A673 (cell line): ENCODE data around the gene STON1. TPM values are rescaled to one million over a fixed set of nuclear protein-coding genes. Genes with fewer than 3 reads are reported as not detected.

Experiments used
- BruUV-seq: library from RNA; stranded (reverse); fragments of 400-500 nt; replicated peaks from 2 replicates; lab custom pipeline; 2021; lab: Mats Ljungman, UMichigan
- CTCF ChIA-PET: fragments of 300-600 bp; sonication (Branson Sonifier 250); formaldehyde crosslinking; loops from one replicate; lab custom pipeline; 2022; ENCODE audit warnings: antibody characterized with exemption; lab: Charles Lee
- POLR2A ChIA-PET: fragments of 300-600 bp; sonication (Branson Sonifier 250); formaldehyde crosslinking; loops from one replicate; lab custom pipeline; 2022; ENCODE audit warnings: antibody characterized with exemption; ENCODE audit not compliant: low non-redundant PET; lab: Charles Lee
- DNase-seq: peaks from one replicate; pipeline ENCODE4 v3.0.0-alpha.2; 2015; ENCODE audit warnings: low spot score
- H3K27ac ChIP-seq: fragments of 200-600 bp; sonication (generic); 2 replicates; pipeline ENCODE4 v1.5.1; 2016; ENCODE audit warnings: mixed run types, low read depth, mild to moderate bottlenecking, mixed read lengths, antibody characterized with exemption, low read length; ENCODE audit not compliant: poor library complexity, severe bottlenecking
- H3K27me3 ChIP-seq: fragments of 200-600 bp; sonication (generic); replicated peaks from 2 replicates; pipeline ENCODE4 v1.6.1; 2017; ENCODE audit warnings: mixed run types, low read depth, mild to moderate bottlenecking, mixed read lengths, antibody characterized with exemption, low read length; ENCODE audit not compliant: insufficient read depth, poor library complexity
- H3K36me3 ChIP-seq: fragments of 200-600 bp; sonication (generic); 2 replicates; pipeline ENCODE4 v1.6.1; 2016; ENCODE audit warnings: mixed run types, mild to moderate bottlenecking, mixed read lengths, antibody characterized with exemption, low read length; ENCODE audit not compliant: insufficient read depth, poor library complexity, severe bottlenecking
- H3K4me1 ChIP-seq: fragments of 200-600 bp; sonication (generic); 2 replicates; pipeline ENCODE4 v1.6.1; 2017; ENCODE audit warnings: mixed run types, mild to moderate bottlenecking, mixed read lengths, antibody characterized with exemption, low read length; ENCODE audit not compliant: insufficient read depth, poor library complexity, severe bottlenecking
- H3K4me3 ChIP-seq: fragments of 200-600 bp; sonication (generic); 2 replicates; pipeline ENCODE4 v1.5.1; 2016; ENCODE audit warnings: low read depth, mixed run types, mild to moderate bottlenecking, mixed read lengths, low read length; ENCODE audit not compliant: poor library complexity, severe bottlenecking
- H3K9me3 ChIP-seq: fragments of 200-600 bp; sonication (generic); 2 replicates; pipeline ENCODE4 v1.6.1; 2016; ENCODE audit warnings: mixed run types, low read depth, mild to moderate bottlenecking, mixed read lengths, antibody characterized with exemption, low read length; ENCODE audit not compliant: poor library complexity, severe bottlenecking
- EZH2 ChIP-seq: fragments of 200-600 bp; sonication (generic); IDR thresholded peaks from 2 replicates; pipeline ENCODE4 v1.6.1; 2017; ENCODE audit warnings: borderline replicate concordance, low read depth, mild to moderate bottlenecking, mixed read lengths, antibody characterized with exemption, low read length; ENCODE audit not compliant: poor library complexity, severe bottlenecking
- intact Hi-C: fragments of 100-400 bp; cut with micrococcal nuclease; formaldehyde crosslinking; loops from one replicate; pipeline ENCODE4 v1.10.0; 2022; ENCODE audit not compliant: unreplicated experiment
- total RNA-seq: library from RNA; stranded (reverse); gene quantifications from 2 replicates; pipeline ENCODE4 v1.2.3, GENCODE V29; 2021
- TF ChIP-seq, protein P1 (sequence below): fragments of 300-800, 200-600 bp; sonication (generic); conservative IDR thresholded peaks from 2 replicates; pipeline ENCODE4 v1.5.1; 2017; ENCODE audit warnings: low read depth, mild to moderate bottlenecking, antibody characterized with exemption, low read length, moderate library complexity, mixed read lengths

STON1 gene
- total RNA-seq, 1 experiment from 2014 or later, result 1.1 TPM

DNA sequence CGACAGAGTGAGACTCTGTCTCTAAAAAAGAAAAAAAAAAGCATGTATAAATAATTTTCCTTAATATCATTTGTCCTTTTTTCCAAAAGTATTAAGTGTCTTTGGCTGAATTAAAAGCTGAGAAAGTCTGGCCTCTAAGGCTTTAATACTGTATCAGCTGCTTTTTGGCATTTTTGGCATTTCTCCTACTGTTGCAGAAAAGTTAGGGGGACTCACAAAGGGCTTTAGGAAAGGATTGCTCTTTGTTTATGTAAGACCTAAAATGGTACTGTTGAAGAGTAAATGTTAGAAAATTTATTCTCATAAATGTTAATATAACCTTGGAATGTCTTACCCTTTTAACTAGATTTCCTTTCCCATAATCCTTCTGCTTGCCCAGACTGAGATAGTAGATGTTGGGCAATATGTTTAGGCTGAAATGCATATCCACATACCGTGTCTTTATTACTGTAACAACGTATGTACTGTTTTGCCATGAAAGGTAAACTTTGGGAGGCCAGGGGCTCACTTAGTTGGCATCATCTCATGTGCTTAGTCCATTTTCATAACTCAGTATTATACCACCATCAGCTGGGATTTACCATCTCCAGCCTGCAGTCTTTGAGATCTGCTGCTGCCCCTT is 18.0 kb upstream of the STON1 start:
- ChIA-PET POLR2A (interaction anchor here (0.7 kb wide), 1 partner anchor 405 kb away, joined by 6 read pairs; no protein-coding TSS in a partner anchor), CTCF (no interaction called here)
- Histone ChIP-seq H3K4me1 (peaks cover 41% of the 10 kb centered on the region), H3K4me3 (no peak overlapping the region), H3K9me3 (no peaks in the 10 kb centered on the region), H3K27me3 (no peaks in the 10 kb centered on the region), H3K27ac (peak overlapping the region; percentile 11), H3K36me3 (no peaks in the 10 kb centered on the region)
- TF ChIP-seq EZH2, result no peak
- TF ChIP-seq, protein P1, sequence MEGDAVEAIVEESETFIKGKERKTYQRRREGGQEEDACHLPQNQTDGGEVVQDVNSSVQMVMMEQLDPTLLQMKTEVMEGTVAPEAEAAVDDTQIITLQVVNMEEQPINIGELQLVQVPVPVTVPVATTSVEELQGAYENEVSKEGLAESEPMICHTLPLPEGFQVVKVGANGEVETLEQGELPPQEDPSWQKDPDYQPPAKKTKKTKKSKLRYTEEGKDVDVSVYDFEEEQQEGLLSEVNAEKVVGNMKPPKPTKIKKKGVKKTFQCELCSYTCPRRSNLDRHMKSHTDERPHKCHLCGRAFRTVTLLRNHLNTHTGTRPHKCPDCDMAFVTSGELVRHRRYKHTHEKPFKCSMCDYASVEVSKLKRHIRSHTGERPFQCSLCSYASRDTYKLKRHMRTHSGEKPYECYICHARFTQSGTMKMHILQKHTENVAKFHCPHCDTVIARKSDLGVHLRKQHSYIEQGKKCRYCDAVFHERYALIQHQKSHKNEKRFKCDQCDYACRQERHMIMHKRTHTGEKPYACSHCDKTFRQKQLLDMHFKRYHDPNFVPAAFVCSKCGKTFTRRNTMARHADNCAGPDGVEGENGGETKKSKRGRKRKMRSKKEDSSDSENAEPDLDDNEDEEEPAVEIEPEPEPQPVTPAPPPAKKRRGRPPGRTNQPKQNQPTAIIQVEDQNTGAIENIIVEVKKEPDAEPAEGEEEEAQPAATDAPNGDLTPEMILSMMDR, result no peak
- no TSS peak for BruUV-seq
- DNase-seq, result no peak
- intact Hi-C loops, result no loop called here

GRCh38 chr2:48512571-48512970 is 17.4 kb upstream of the STON1 start:
- H3K27ac ChIP-seq, result peak overlapping the region; percentile 11
- no peaks in the 10 kb centered on the region for H3K27me3 ChIP-seq
- no TSS peak for BruUV-seq
- TF ChIP-seq, protein P1, result no peak
- TF ChIP-seq EZH2, result no peak
- intact Hi-C loops, result no loop called here
- ChIA-PET POLR2A (no interaction called here), CTCF (no interaction called here)
- no peak for DNase-seq
- peaks cover 41% of the 10 kb centered on the region for H3K4me1 ChIP-seq
- H3K4me3 ChIP-seq, result no peak overlapping the region
- H3K36me3 ChIP-seq, result no peaks in the 10 kb centered on the region
- no peaks in the 10 kb centered on the region for H3K9me3 ChIP-seq

- POLR2A ChIA-PET, result no interaction called here
- no peak overlapping the region for H3K27ac ChIP-seq
- intact Hi-C loops, result no loop called here
- no peaks in the 10 kb centered on the region for H3K36me3 ChIP-seq
- H3K4me3 ChIP-seq, result no peak overlapping the region
- H3K4me1 ChIP-seq, result peaks cover 29% of the 10 kb centered on the region
- no peak for DNase-seq
- no TSS peak for BruUV-seq
- no peaks in the 10 kb centered on the region for H3K27me3 ChIP-seq
- CTCF ChIA-PET, result no interaction called here
- H3K9me3 ChIP-seq, result no peaks in the 10 kb centered on the region
- TF ChIP-seq EZH2, result no peak
- TF ChIP-seq, protein P1, result no peak
Measured at GRCh38 chr2:48514348-48515003, 15.5 kb upstream of the STON1 start.
